Caco-2 (cell line): ENCODE data around the gene AGMO. TPM values are rescaled to one million over a fixed set of nuclear protein-coding genes. Genes with fewer than 3 reads are reported as not detected.

Experiments
- BruUV-seq: library from RNA; stranded (reverse); fragments of 400-500 nt; replicated peaks from 2 replicates; lab custom pipeline; 2021; lab: Mats Ljungman, UMichigan
- CTCF ChIA-PET: fragments of 300-600 bp; sonication (Branson Sonifier 250); formaldehyde crosslinking; loops from one replicate; lab custom pipeline; 2022; ENCODE audit warnings: antibody characterized with exemption; lab: Charles Lee
- POLR2A ChIA-PET: fragments of 300-600 bp; sonication (Branson Sonifier 250); formaldehyde crosslinking; loops from one replicate; lab custom pipeline; 2022; ENCODE audit warnings: antibody characterized with exemption; lab: Charles Lee
- DNase-seq, 2 experiments: peaks; one replicate each; pipeline versions ENCODE4 v3.0.0 to v3.0.0-alpha.2; 2020 to 2022
- H3K27me3 ChIP-seq: replicated peaks from 2 replicates; pipeline ENCODE4 v1.6.0; 2011; ENCODE audit warnings: low read length; ENCODE audit not compliant: control insufficient read depth, insufficient read depth
- H3K36me3 ChIP-seq: 2 replicates; pipeline ENCODE4 v1.5.1; 2011; ENCODE audit warnings: low read length; ENCODE audit not compliant: control insufficient read depth, insufficient read depth
- H3K4me1 ChIP-seq: fragments of 250-450 bp; sonication (Bioruptor Pico); 2 replicates; pipeline ENCODE4 v1.5.1; 2020; ENCODE audit warnings: mild to moderate bottlenecking
- H3K4me3 ChIP-seq: 2 replicates; pipeline ENCODE4 v1.5.1; 2011; ENCODE audit warnings: low read depth, mild to moderate bottlenecking, control low read depth, low read length
- H3K9me3 ChIP-seq: fragments of 250-450 bp; sonication (Bioruptor Pico); 2 replicates; pipeline ENCODE4 v1.5.1; 2020; ENCODE audit warnings: mild to moderate bottlenecking, moderate library complexity
- H3K27ac Mint-ChIP-seq: one replicate; pipeline ENCODE4 v1.8.0; 2022; ENCODE audit warnings: mixed read lengths; ENCODE audit not compliant: unreplicated experiment
- H3K27me3 Mint-ChIP-seq: one replicate; pipeline ENCODE4 v1.8.0; 2022; ENCODE audit warnings: mixed read lengths; ENCODE audit not compliant: insufficient read depth, unreplicated experiment
- H3K36me3 Mint-ChIP-seq: one replicate; pipeline ENCODE4 v1.8.0; 2022; ENCODE audit warnings: mild to moderate bottlenecking, mixed read lengths; ENCODE audit not compliant: insufficient read depth, unreplicated experiment
- H3K4me1 Mint-ChIP-seq: one replicate; pipeline ENCODE4 v1.8.0; 2022; ENCODE audit warnings: low read depth, mixed read lengths; ENCODE audit not compliant: unreplicated experiment
- H3K4me3 Mint-ChIP-seq: one replicate; pipeline ENCODE4 v1.8.0; 2022; ENCODE audit warnings: mild to moderate bottlenecking, moderate library complexity, mixed read lengths; ENCODE audit not compliant: unreplicated experiment
- H3K9me3 Mint-ChIP-seq: one replicate; pipeline ENCODE4 v1.8.0; 2022; ENCODE audit warnings: mixed read lengths; ENCODE audit not compliant: unreplicated experiment
- CTCF ChIP-seq, 2 experiments: fragments of 200-600 bp in 1 of 2; IDR thresholded peaks; 1 replicate in 1 of 2; 2 replicates in 1 of 2; pipeline versions ENCODE4 v1.5.1 to v1.8.0; 2011 to 2022; ENCODE audit warnings: antibody characterized with exemption in 1 of 2, control low read depth in 1 of 2, inconsistent platforms in 1 of 2, low read depth in 1 of 2, low read length in 1 of 2, mild to moderate bottlenecking in 1 of 2, moderate library complexity in 1 of 2; ENCODE audit not compliant: insufficient read depth in 1 of 2, severe bottlenecking in 1 of 2, unreplicated experiment in 1 of 2
- intact Hi-C: fragments of 100-400 bp; cut with micrococcal nuclease; formaldehyde crosslinking; loops from one replicate; pipeline ENCODE4 v1.10.0; 2022; ENCODE audit not compliant: unreplicated experiment
- total RNA-seq: library from RNA; stranded (reverse); gene quantifications from 2 replicates; pipeline ENCODE4 v1.2.3, GENCODE V29; 2022

The AGMO gene
- total RNA-seq, 1 experiment from 2014 or later: 0.16 TPM

DNA sequence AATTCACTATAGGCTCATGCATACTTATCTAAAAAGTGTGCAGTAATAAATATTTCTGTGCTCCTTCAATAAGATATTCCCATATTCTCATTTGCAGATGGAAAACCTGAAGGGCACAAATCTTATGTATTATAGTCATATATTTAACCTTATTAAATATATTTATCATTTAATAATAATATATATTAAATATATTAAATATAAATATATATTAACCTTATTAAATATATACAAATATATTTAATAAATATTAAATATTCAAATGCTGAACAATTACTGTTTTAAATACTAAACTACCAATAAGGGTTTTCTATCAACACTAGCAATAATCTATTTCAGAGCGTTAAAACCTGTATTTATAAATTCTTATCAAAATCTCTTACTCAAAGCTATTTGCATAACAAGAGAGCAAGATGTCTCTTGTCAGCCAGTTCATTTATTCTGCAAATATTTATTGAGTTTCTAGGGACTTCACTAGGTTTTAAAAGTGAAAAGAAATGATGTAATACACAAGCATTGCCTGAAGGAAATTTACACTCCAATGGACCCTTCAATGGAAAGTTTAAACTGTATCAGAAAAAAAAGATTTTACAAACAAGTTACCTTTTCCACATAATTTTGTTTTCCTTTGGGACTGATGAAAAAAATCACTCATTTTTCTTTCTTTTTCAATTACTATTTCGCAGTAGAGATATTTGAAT is 159.2 kb downstream of the AGMO start:
- H3K9me3 ChIP-seq: no peaks in the 10 kb centered on the region
- H3K4me1 ChIP-seq: peaks cover 4% of the 10 kb centered on the region; the same call in 1 of the 2 replicates

GRCh38 chr7:15400440-15400839 is 161.4 kb downstream of the AGMO start:
- no peak overlapping the region for H3K4me3 Mint-ChIP-seq
- no peaks in the 10 kb centered on the region for H3K27me3 Mint-ChIP-seq
- no peaks in the 10 kb centered on the region for H3K4me1 Mint-ChIP-seq
- CTCF ChIA-PET: no interaction called here
- peaks cover 18% of the 10 kb centered on the region for H3K9me3 Mint-ChIP-seq
- peaks cover 4% of the 10 kb centered on the region; the same call in 1 of the 2 replicates for H3K9me3 ChIP-seq
- no peaks in the 10 kb centered on the region for H3K27me3 ChIP-seq
- no TSS peak for BruUV-seq
- H3K4me3 ChIP-seq: no peak overlapping the region
- H3K27ac Mint-ChIP-seq: no peak overlapping the region
- intact Hi-C loops: no loop called here
- no peaks in the 10 kb centered on the region for H3K36me3 ChIP-seq
- H3K36me3 Mint-ChIP-seq: no peaks in the 10 kb centered on the region
- TF ChIP-seq CTCF (IDR thresholded peaks at IDR 0.05; ENCODE audit: insufficient read depth in 1 of 2, low read depth in 1 of 2, low read length in 1 of 2, severe bottlenecking in 1 of 2, unreplicated experiment in 1 of 2): no peak
- POLR2A ChIA-PET: no interaction called here
- no peak for DNase-seq
- no peaks in the 10 kb centered on the region for H3K4me1 ChIP-seq

More for the DNA sequence above, 159.2 kb downstream of the AGMO start:
- H3K27me3 Mint-ChIP-seq: no peaks in the 10 kb centered on the region
- peaks cover 4% of the 10 kb centered on the region for H3K9me3 Mint-ChIP-seq
- Histone ChIP-seq H3K36me3 (no peaks in the 10 kb centered on the region), H3K27me3 (no peaks in the 10 kb centered on the region), H3K4me3 (no peak overlapping the region)
- no peaks in the 10 kb centered on the region for H3K36me3 Mint-ChIP-seq
- no peak overlapping the region for H3K27ac Mint-ChIP-seq
- no peak overlapping the region for H3K4me3 Mint-ChIP-seq
- no TSS peak for BruUV-seq
- DNase-seq: no peak
- peaks cover under 1% of the 10 kb centered on the region for H3K4me1 Mint-ChIP-seq
- intact Hi-C loops: no loop called here
- POLR2A ChIA-PET: no interaction called here
- TF ChIP-seq CTCF (IDR thresholded peaks at IDR 0.05; ENCODE audit: insufficient read depth in 1 of 2, low read depth in 1 of 2, low read length in 1 of 2, severe bottlenecking in 1 of 2, unreplicated experiment in 1 of 2): no peak
- CTCF ChIA-PET: no interaction called here

DNA sequence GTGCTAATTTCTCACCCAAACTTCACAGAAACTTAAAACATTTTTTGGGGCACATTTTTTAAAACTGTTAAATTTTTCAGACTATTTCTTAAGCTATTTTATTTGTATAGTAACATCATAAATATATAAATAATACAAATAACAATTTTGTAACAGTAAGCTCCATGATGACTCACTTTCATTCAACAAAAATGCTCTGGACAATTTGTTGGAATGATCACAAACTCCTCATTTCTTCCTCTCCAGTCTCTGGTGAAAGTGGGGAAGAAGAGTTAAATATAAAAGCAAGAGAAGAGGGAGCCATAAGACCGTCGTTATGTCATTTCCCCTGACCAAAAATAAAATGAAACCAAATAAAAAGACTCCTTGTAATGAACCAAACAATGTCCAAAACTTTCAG is 162.4 kb downstream of the AGMO start:
- H3K4me1 ChIP-seq: no peaks in the 10 kb centered on the region
- Mint-ChIP-seq H3K27me3 (peaks cover 3% of the 10 kb centered on the region), H3K4me1 (no peaks in the 10 kb centered on the region), H3K4me3 (no peak overlapping the region), H3K27ac (no peak overlapping the region), H3K9me3 (peaks cover 18% of the 10 kb centered on the region), H3K36me3 (no peaks in the 10 kb centered on the region)
- DNase-seq: no peak
- no peak overlapping the region for H3K4me3 ChIP-seq
- POLR2A ChIA-PET: no interaction called here
- TF ChIP-seq CTCF (IDR thresholded peaks at IDR 0.05; ENCODE audit: insufficient read depth in 1 of 2, low read depth in 1 of 2, low read length in 1 of 2, severe bottlenecking in 1 of 2, unreplicated experiment in 1 of 2): no peak
- CTCF ChIA-PET: no interaction called here
- H3K36me3 ChIP-seq: no peaks in the 10 kb centered on the region
- BruUV-seq: no TSS peak
- peaks cover 4% of the 10 kb centered on the region; the same call in 1 of the 2 replicates for H3K9me3 ChIP-seq
- intact Hi-C loops: no loop called here
- H3K27me3 ChIP-seq: no peaks in the 10 kb centered on the region
